SK-N-SH (cell line): ENCODE results near the gene HSPH1. TPM values are rescaled to one million over a fixed set of nuclear protein-coding genes. Genes with fewer than 3 reads are reported as not detected.

Experiments
- CTCF ChIA-PET: fragments of 300-600, 350-600 bp; formaldehyde crosslinking; extraction: SDS; loops from one replicate; lab custom pipeline; 2021; lab: Yijun Ruan, JAX
- POLR2A ChIA-PET: fragments of 350-600 bp; sonication (Branson Sonifier 250); formaldehyde crosslinking; extraction: SDS; loops from one replicate; lab custom pipeline; 2020; ENCODE audit warnings: antibody characterized with exemption, inconsistent platforms; lab: Yijun Ruan, JAX
- DNase-seq: peaks from one replicate; pipeline ENCODE4 v3.0.0; 2012
- H2AFZ ChIP-seq: fragments of 200-600 bp; sonication (generic); 2 replicates; pipeline ENCODE4 v1.8.1; 2016; ENCODE audit warnings: antibody characterized with exemption, mild to moderate bottlenecking, low read depth
- H3F3A ChIP-seq: fragments of 200-600 bp; sonication (generic); replicated peaks from 2 replicates; pipeline ENCODE3; 2016; ENCODE audit warnings: antibody characterized with exemption, mild to moderate bottlenecking; ENCODE audit not compliant: insufficient read depth
- H3K27ac ChIP-seq, 2 experiments: fragments of 200-500 bp in 1 of 2; fragments of 200-600 bp in 1 of 2; sonication (Bioruptor generic) in 1 of 2; sonication (generic), shearing (Covaris generic) in 1 of 2; 2 replicates each; pipeline versions ENCODE4 v1.5.1 to v1.6.1; 2014 to 2016; ENCODE audit warnings: low read depth in 2 of 2, inconsistent platforms in 1 of 2, low read length in 1 of 2, mild to moderate bottlenecking in 1 of 2, mixed read lengths in 1 of 2
- H3K27me3 ChIP-seq: fragments of 200-600 bp; sonication (generic), shearing (Covaris generic); 2 replicates; pipeline ENCODE4 v1.6.1; 2016; ENCODE audit warnings: mixed run types; ENCODE audit not compliant: insufficient read depth
- H3K36me3 ChIP-seq, 2 experiments: fragments of 200-500 bp in 1 of 2; fragments of 200-600 bp in 1 of 2; sonication (Bioruptor generic) in 1 of 2; sonication (generic) in 1 of 2; replicated peaks in 1 of 2; 2 replicates each; pipeline versions ENCODE3 to v1.5.1; 2014 to 2016; ENCODE audit warnings: low read length in 1 of 2, mild to moderate bottlenecking in 1 of 2; ENCODE audit not compliant: insufficient read depth in 2 of 2, control insufficient read depth in 1 of 2
- H3K4me1 ChIP-seq, 2 experiments: fragments of 200-500 bp in 1 of 2; fragments of 200-600 bp in 1 of 2; sonication (Bioruptor generic) in 1 of 2; sonication (generic), shearing (Covaris generic) in 1 of 2; 2 replicates each; pipeline versions ENCODE4 v1.5.1 to v1.6.1; 2014 to 2016; ENCODE audit warnings: low read depth in 1 of 2, low read length in 1 of 2, mixed run types in 1 of 2; ENCODE audit not compliant: insufficient read depth in 2 of 2, control insufficient read depth in 1 of 2
- H3K4me2 ChIP-seq: fragments of 200-600 bp; sonication (generic), shearing (Covaris generic); 2 replicates; pipeline ENCODE4 v1.6.1; 2017; ENCODE audit warnings: mixed run types
- H3K4me3 ChIP-seq, 2 experiments: fragments of 200-500 bp in 1 of 2; fragments of 200-600 bp in 1 of 2; sonication (Bioruptor generic) in 1 of 2; sonication (generic), shearing (Covaris generic) in 1 of 2; 2 replicates each; pipeline versions ENCODE4 v1.5.1 to v1.8.1; 2014 to 2016; ENCODE audit warnings: low read depth in 2 of 2, inconsistent platforms in 1 of 2, low read length in 1 of 2, mild to moderate bottlenecking in 1 of 2, mixed read lengths in 1 of 2, moderate library complexity in 1 of 2
- H3K79me2 ChIP-seq: fragments of 200-600 bp; sonication (generic); 2 replicates; pipeline ENCODE4 v1.8.1; 2017; ENCODE audit warnings: mild to moderate bottlenecking; ENCODE audit not compliant: insufficient read depth
- H3K9ac ChIP-seq: fragments of 200-600 bp; sonication (generic); 2 replicates; pipeline ENCODE4 v1.6.1; 2017; ENCODE audit warnings: mixed run types
- H3K9me2 ChIP-seq: fragments of 200-600 bp; sonication (generic); 2 replicates; pipeline ENCODE4 v1.6.1; 2017; ENCODE audit warnings: mixed run types
- H3K9me3 ChIP-seq: fragments of 200-600 bp; sonication (generic); 2 replicates; pipeline ENCODE4 v1.6.1; 2017; ENCODE audit warnings: mixed run types, mild to moderate bottlenecking, moderate library complexity
- H4K20me1 ChIP-seq: fragments of 200-600 bp; sonication (generic); 2 replicates; pipeline ENCODE4 v1.6.1; 2017; ENCODE audit warnings: mild to moderate bottlenecking, mixed run types; ENCODE audit not compliant: insufficient read depth
- CHD2 ChIP-seq: fragments of 150-350 bp; IDR thresholded peaks from 2 replicates; pipeline ENCODE4 v1.6.1; 2018; ENCODE audit warnings: low read length; ENCODE audit not compliant: partially characterized antibody
- CTCF ChIP-seq: fragments of 200-600 bp; sonication (generic); IDR thresholded peaks from 2 replicates; pipeline ENCODE4 v1.6.1; 2017; ENCODE audit warnings: antibody characterized with exemption, mild to moderate bottlenecking, moderate library complexity
- EZH2phosphoT487 ChIP-seq: fragments of 200-600 bp; sonication (generic); IDR thresholded peaks from 2 replicates; pipeline ENCODE4 v1.6.1; 2017; ENCODE audit warnings: low read depth, mixed run types, mild to moderate bottlenecking, antibody characterized with exemption, moderate library complexity, borderline replicate concordance
- FOXJ3 ChIP-seq: sonication (generic); formaldehyde crosslinking; IDR thresholded peaks from 2 replicates; pipeline ENCODE4 v1.5.1; 2020; ENCODE audit warnings: mild to moderate bottlenecking, missing genetic modification reagents
- IRF3 ChIP-seq: fragments of 150-350 bp; IDR thresholded peaks from 2 replicates; pipeline ENCODE4 v1.6.1; 2016; ENCODE audit warnings: mild to moderate bottlenecking, low read depth, low read length
- MEF2A ChIP-seq: IDR thresholded peaks from 2 replicates; pipeline ENCODE4 v1.4.0; 2012; ENCODE audit warnings: low read depth, borderline replicate concordance
- MXI1 ChIP-seq: IDR thresholded peaks from 2 replicates; pipeline ENCODE4 v1.6.1; 2012; ENCODE audit warnings: mild to moderate bottlenecking, low read depth, low read length, improper control_type of control experiment
- NFIC ChIP-seq: IDR thresholded peaks from 2 replicates; pipeline ENCODE4 v1.4.0; 2012; ENCODE audit warnings: borderline replicate concordance
- NRF1 ChIP-seq: IDR thresholded peaks from 2 replicates; pipeline ENCODE4 v1.6.1; 2012; ENCODE audit warnings: low read depth, mild to moderate bottlenecking, low read length
- RAD21 ChIP-seq: IDR thresholded peaks from 2 replicates; pipeline ENCODE4 v1.6.1; 2012; ENCODE audit warnings: mild to moderate bottlenecking, low read length
- RCOR1 ChIP-seq: fragments of 150-350 bp; IDR thresholded peaks from 2 replicates; pipeline ENCODE4 v1.6.1; 2017; ENCODE audit warnings: antibody characterized with exemption, low read length
- RFX5 ChIP-seq: IDR thresholded peaks from 2 replicates; pipeline ENCODE4 v1.6.1; 2012; ENCODE audit warnings: mild to moderate bottlenecking, improper control_type of control experiment, low read length
- RXRA ChIP-seq: IDR thresholded peaks from 2 replicates; pipeline ENCODE4 v1.4.0; 2012; ENCODE audit warnings: low read depth, mild to moderate bottlenecking, borderline replicate concordance
- SIN3A ChIP-seq: IDR thresholded peaks from 2 replicates; pipeline ENCODE4 v1.6.1; 2012; ENCODE audit warnings: low read depth, mild to moderate bottlenecking, low read length, moderate library complexity, borderline replicate concordance
- TAF1 ChIP-seq: IDR thresholded peaks from 2 replicates; pipeline ENCODE4 v1.6.1; 2012; ENCODE audit warnings: low read depth, mild to moderate bottlenecking, low read length, moderate library complexity, borderline replicate concordance
- ZBTB33 ChIP-seq: IDR thresholded peaks from 2 replicates; pipeline ENCODE4 v1.4.0; 2012; ENCODE audit warnings: low read depth, borderline replicate concordance
- WGBS: methylation state at CpG from one replicate; pipeline ENCODE4 v1.1.6; 2017; ENCODE audit warnings: low lambda C conversion rate; 5-methylcytosine and 5-hydroxymethylcytosine counted together
- polyA plus RNA-seq, 3 experiments: library from polyadenylated mRNA; depleted of rRNA; stranded (reverse); fragments of >200 nt; gene quantifications; 2 replicates each; pipeline ENCODE4 v1.2.3, GENCODE V29; 2012

HSPH1 gene
- polyA plus RNA-seq, 1 of the 3 experiments (the other 2 are of a cell fraction): 32.8 TPM

- no peaks in the 10 kb centered on the region for H3K9me3 ChIP-seq
- H3F3A ChIP-seq: no peaks in the 10 kb centered on the region
- H3K4me2 ChIP-seq: no peak overlapping the region
- no peak overlapping the region for H3K4me3 ChIP-seq
- no peak overlapping the region for H3K27ac ChIP-seq
- ChIA-PET CTCF (interaction anchor here (1.0 to 1.2 kb wide), 2 partner anchors 22 to 50 kb away, joined by 3 read pairs; no protein-coding TSS in a partner anchor), POLR2A (no interaction called here)
- TF ChIP-seq CTCF (no peak), CHD2 (no peak), SIN3A (no peak), RFX5 (no peak), IRF3 (no peak), NRF1 (no peak), TAF1 (no peak), RCOR1 (no peak), MEF2A (no peak), NFIC (no peak), EZH2phosphoT487 (no peak), FOXJ3 (CRISPR knock-in tag) (no peak), ZBTB33 (no peak), RAD21 (no peak), RXRA (no peak), MXI1 (no peak)
- no peaks in the 10 kb centered on the region for H3K79me2 ChIP-seq
- DNase-seq: no peak
- H3K9me2 ChIP-seq: no peaks in the 10 kb centered on the region
- no peaks in the 10 kb centered on the region; a peak in 1 of 4 replicates for H3K4me1 ChIP-seq
- H3K9ac ChIP-seq: no peak overlapping the region
- WGBS: 58% methylated on average over 6 of the region's 7 CpGs
- H2AFZ ChIP-seq: no peak overlapping the region
- no peaks in the 10 kb centered on the region for H4K20me1 ChIP-seq
- peaks cover 32% of the 10 kb centered on the region; the same call in 1 of the 2 replicates for H3K27me3 ChIP-seq
- no peaks in the 10 kb centered on the region for H3K36me3 ChIP-seq
These were observed 60.1 kb downstream of the HSPH1 start for GRCh38 chr13:31101472-31102170.
